SK-N-SH (cell line): ENCODE measurements around the gene MAGI2. TPM values are rescaled to one million over a fixed set of nuclear protein-coding genes. Genes with fewer than 3 reads are reported as not detected.

Experiments
- CTCF ChIA-PET: fragments of 300-600, 350-600 bp; formaldehyde crosslinking; extraction: SDS; loops from one replicate; lab custom pipeline; 2021; lab: Yijun Ruan, JAX
- POLR2A ChIA-PET: fragments of 350-600 bp; sonication (Branson Sonifier 250); formaldehyde crosslinking; extraction: SDS; loops from one replicate; lab custom pipeline; 2020; ENCODE audit warnings: antibody characterized with exemption, inconsistent platforms; lab: Yijun Ruan, JAX
- DNase-seq: peaks from one replicate; pipeline ENCODE4 v3.0.0; 2012
- H2AFZ ChIP-seq: fragments of 200-600 bp; sonication (generic); 2 replicates; pipeline ENCODE4 v1.8.1; 2016; ENCODE audit warnings: antibody characterized with exemption, mild to moderate bottlenecking, low read depth
- H3F3A ChIP-seq: fragments of 200-600 bp; sonication (generic); replicated peaks from 2 replicates; pipeline ENCODE3; 2016; ENCODE audit warnings: antibody characterized with exemption, mild to moderate bottlenecking; ENCODE audit not compliant: insufficient read depth
- H3K27ac ChIP-seq, 2 experiments: fragments of 200-500 bp in 1 of 2; fragments of 200-600 bp in 1 of 2; sonication (Bioruptor generic) in 1 of 2; sonication (generic), shearing (Covaris generic) in 1 of 2; 2 replicates each; pipeline versions ENCODE4 v1.5.1 to v1.6.1; 2014 to 2016; ENCODE audit warnings: low read depth in 2 of 2, inconsistent platforms in 1 of 2, low read length in 1 of 2, mild to moderate bottlenecking in 1 of 2, mixed read lengths in 1 of 2
- H3K27me3 ChIP-seq: fragments of 200-600 bp; sonication (generic), shearing (Covaris generic); 2 replicates; pipeline ENCODE4 v1.6.1; 2016; ENCODE audit warnings: mixed run types; ENCODE audit not compliant: insufficient read depth
- H3K36me3 ChIP-seq, 2 experiments: fragments of 200-500 bp in 1 of 2; fragments of 200-600 bp in 1 of 2; sonication (Bioruptor generic) in 1 of 2; sonication (generic) in 1 of 2; replicated peaks in 1 of 2; 2 replicates each; pipeline versions ENCODE3 to v1.5.1; 2014 to 2016; ENCODE audit warnings: low read length in 1 of 2, mild to moderate bottlenecking in 1 of 2; ENCODE audit not compliant: insufficient read depth in 2 of 2, control insufficient read depth in 1 of 2
- H3K4me1 ChIP-seq, 2 experiments: fragments of 200-500 bp in 1 of 2; fragments of 200-600 bp in 1 of 2; sonication (Bioruptor generic) in 1 of 2; sonication (generic), shearing (Covaris generic) in 1 of 2; 2 replicates each; pipeline versions ENCODE4 v1.5.1 to v1.6.1; 2014 to 2016; ENCODE audit warnings: low read depth in 1 of 2, low read length in 1 of 2, mixed run types in 1 of 2; ENCODE audit not compliant: insufficient read depth in 2 of 2, control insufficient read depth in 1 of 2
- H3K4me2 ChIP-seq: fragments of 200-600 bp; sonication (generic), shearing (Covaris generic); 2 replicates; pipeline ENCODE4 v1.6.1; 2017; ENCODE audit warnings: mixed run types
- H3K4me3 ChIP-seq, 2 experiments: fragments of 200-500 bp in 1 of 2; fragments of 200-600 bp in 1 of 2; sonication (Bioruptor generic) in 1 of 2; sonication (generic), shearing (Covaris generic) in 1 of 2; 2 replicates each; pipeline versions ENCODE4 v1.5.1 to v1.8.1; 2014 to 2016; ENCODE audit warnings: low read depth in 2 of 2, inconsistent platforms in 1 of 2, low read length in 1 of 2, mild to moderate bottlenecking in 1 of 2, mixed read lengths in 1 of 2, moderate library complexity in 1 of 2
- H3K79me2 ChIP-seq: fragments of 200-600 bp; sonication (generic); 2 replicates; pipeline ENCODE4 v1.8.1; 2017; ENCODE audit warnings: mild to moderate bottlenecking; ENCODE audit not compliant: insufficient read depth
- H3K9ac ChIP-seq: fragments of 200-600 bp; sonication (generic); 2 replicates; pipeline ENCODE4 v1.6.1; 2017; ENCODE audit warnings: mixed run types
- H3K9me2 ChIP-seq: fragments of 200-600 bp; sonication (generic); 2 replicates; pipeline ENCODE4 v1.6.1; 2017; ENCODE audit warnings: mixed run types
- H3K9me3 ChIP-seq: fragments of 200-600 bp; sonication (generic); 2 replicates; pipeline ENCODE4 v1.6.1; 2017; ENCODE audit warnings: mixed run types, mild to moderate bottlenecking, moderate library complexity
- H4K20me1 ChIP-seq: fragments of 200-600 bp; sonication (generic); 2 replicates; pipeline ENCODE4 v1.6.1; 2017; ENCODE audit warnings: mild to moderate bottlenecking, mixed run types; ENCODE audit not compliant: insufficient read depth
- EP300 ChIP-seq, 2 experiments: IDR thresholded peaks; 2 replicates each; pipeline versions ENCODE4 v1.4.0 to v1.6.1; 2012; ENCODE audit warnings: borderline replicate concordance in 1 of 2, low read depth in 1 of 2, low read length in 1 of 2
- FOSL2 ChIP-seq: IDR thresholded peaks from 2 replicates; pipeline ENCODE4 v1.4.0; 2012; ENCODE audit warnings: low read depth, mild to moderate bottlenecking, moderate library complexity, borderline replicate concordance
- FOXM1 ChIP-seq: IDR thresholded peaks from 2 replicates; pipeline ENCODE4 v1.4.0; 2012; ENCODE audit warnings: low read depth, mild to moderate bottlenecking
- IRF3 ChIP-seq: fragments of 150-350 bp; IDR thresholded peaks from 2 replicates; pipeline ENCODE4 v1.6.1; 2016; ENCODE audit warnings: mild to moderate bottlenecking, low read depth, low read length
- MEF2A ChIP-seq: IDR thresholded peaks from 2 replicates; pipeline ENCODE4 v1.4.0; 2012; ENCODE audit warnings: low read depth, borderline replicate concordance
- MXI1 ChIP-seq: IDR thresholded peaks from 2 replicates; pipeline ENCODE4 v1.6.1; 2012; ENCODE audit warnings: mild to moderate bottlenecking, low read depth, low read length, improper control_type of control experiment
- NFIC ChIP-seq: IDR thresholded peaks from 2 replicates; pipeline ENCODE4 v1.4.0; 2012; ENCODE audit warnings: borderline replicate concordance
- RAD21 ChIP-seq: IDR thresholded peaks from 2 replicates; pipeline ENCODE4 v1.6.1; 2012; ENCODE audit warnings: mild to moderate bottlenecking, low read length
- RCOR1 ChIP-seq: fragments of 150-350 bp; IDR thresholded peaks from 2 replicates; pipeline ENCODE4 v1.6.1; 2017; ENCODE audit warnings: antibody characterized with exemption, low read length
- TAF1 ChIP-seq: IDR thresholded peaks from 2 replicates; pipeline ENCODE4 v1.6.1; 2012; ENCODE audit warnings: low read depth, mild to moderate bottlenecking, low read length, moderate library complexity, borderline replicate concordance
- USF1 ChIP-seq: IDR thresholded peaks from 2 replicates; pipeline ENCODE4 v1.4.0; 2012; ENCODE audit warnings: low read depth, borderline replicate concordance
- WGBS: methylation state at CpG from one replicate; pipeline ENCODE4 v1.1.6; 2017; ENCODE audit warnings: low lambda C conversion rate; 5-methylcytosine and 5-hydroxymethylcytosine counted together
- polyA plus RNA-seq, 3 experiments: library from polyadenylated mRNA; depleted of rRNA; stranded (reverse); fragments of >200 nt; gene quantifications; 2 replicates each; pipeline ENCODE4 v1.2.3, GENCODE V29; 2012
- TF ChIP-seq, protein P1 (sequence below): fragments of 150-350 bp; IDR thresholded peaks from 2 replicates; pipeline ENCODE4 v1.6.1; 2017; ENCODE audit warnings: antibody characterized with exemption, low read length, low read depth, borderline replicate concordance

Gene MAGI2
- polyA plus RNA-seq, 1 of the 3 experiments (the other 2 are of a cell fraction): 1.1 TPM

GRCh38 chr7:78749052-78749746, 704.3 kb downstream of the MAGI2 start:
- CTCF ChIA-PET: interaction anchor here (1.2 to 1.3 kb wide), 3 partner anchors 12 to 22 kb away, joined by 3 to 4 read pairs (median 3); no protein-coding TSS in a partner anchor
- POLR2A ChIA-PET: no interaction called here
- 59% methylated on average over 5 of the region's 5 CpGs for WGBS

DNA sequence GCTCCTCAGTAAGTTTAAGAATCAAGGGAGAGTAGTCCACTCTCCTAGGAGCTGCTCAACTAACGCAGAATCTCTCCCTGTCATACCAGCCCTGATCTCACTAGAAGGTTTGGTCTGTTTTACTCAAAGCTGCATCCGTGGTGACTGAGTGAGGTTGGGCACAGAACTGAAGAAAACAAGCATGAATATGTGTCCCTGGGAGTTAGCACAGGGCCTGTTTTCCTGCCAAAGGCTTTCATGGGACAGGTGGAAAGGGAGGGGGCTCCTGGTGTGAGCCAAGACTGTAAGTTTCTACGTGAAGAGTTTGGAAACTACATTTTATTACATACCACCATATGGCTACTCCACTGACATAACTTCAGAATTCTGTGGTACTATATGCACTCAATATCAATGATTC, 705.9 kb downstream of the MAGI2 start:
- Histone ChIP-seq H3F3A (no peaks in the 10 kb centered on the region), H2AFZ (no peak overlapping the region), H3K9me3 (no peaks in the 10 kb centered on the region), H4K20me1 (no peaks in the 10 kb centered on the region), H3K27ac (no peak overlapping the region), H3K9ac (no peak overlapping the region), H3K4me1 (no peaks in the 10 kb centered on the region; a peak in 1 of 4 replicates), H3K36me3 (no peaks in the 10 kb centered on the region), H3K4me2 (no peak overlapping the region), H3K4me3 (no peak overlapping the region), H3K9me2 (no peaks in the 10 kb centered on the region), H3K27me3 (no peaks in the 10 kb centered on the region), H3K79me2 (no peaks in the 10 kb centered on the region)
- DNase-seq: no peak
- no peak for TF ChIP-seq USF1
- CTCF ChIA-PET: interaction anchor here (1.0 to 1.1 kb wide), 3 partner anchors 10 to 57 kb away, joined by 3 read pairs; no protein-coding TSS in a partner anchor
- POLR2A ChIA-PET: no interaction called here
- 65% methylated on average over 3 of the region's 3 CpGs for WGBS

More at GRCh38 chr7:78749052-78749746, 704.3 kb downstream of the MAGI2 start:
- Histone ChIP-seq H3K36me3 (no peaks in the 10 kb centered on the region), H3K9me3 (no peaks in the 10 kb centered on the region), H4K20me1 (no peaks in the 10 kb centered on the region), H2AFZ (no peak overlapping the region), H3F3A (no peaks in the 10 kb centered on the region), H3K9me2 (no peaks in the 10 kb centered on the region), H3K27me3 (no peaks in the 10 kb centered on the region), H3K9ac (no peak overlapping the region), H3K79me2 (no peaks in the 10 kb centered on the region), H3K27ac (no peak overlapping the region), H3K4me1 (no peaks in the 10 kb centered on the region; a peak in 1 of 4 replicates), H3K4me2 (no peak overlapping the region), H3K4me3 (no peak overlapping the region)
- TF ChIP-seq TAF1 (no peak), RCOR1 (no peak), MXI1 (no peak), FOSL2 (no peak)
- DNase-seq: no peak

DNA sequence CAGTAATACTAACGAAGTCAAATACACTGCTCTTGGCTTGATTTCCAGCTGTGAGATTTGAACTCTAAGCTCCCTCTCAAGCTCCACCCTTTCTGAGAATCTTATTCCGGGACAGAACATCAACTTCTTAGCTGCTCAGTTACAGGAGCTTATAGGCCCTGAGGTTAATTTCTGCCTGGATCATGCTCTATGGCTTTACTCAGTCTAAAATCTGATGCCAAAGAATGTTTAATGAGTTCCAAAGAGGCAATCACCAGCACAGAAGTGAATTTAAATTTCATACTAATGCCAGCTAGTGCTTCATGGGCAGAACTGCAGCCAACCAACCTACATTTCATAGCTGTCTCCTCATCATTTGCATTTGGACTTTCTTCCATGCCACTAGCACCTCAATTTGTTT, 707.2 kb downstream of the MAGI2 start:
- Histone ChIP-seq H2AFZ (no peak overlapping the region), H3K79me2 (no peaks in the 10 kb centered on the region), H3K27ac (no peak overlapping the region), H3K27me3 (no peaks in the 10 kb centered on the region), H3K4me2 (no peak overlapping the region), H3K36me3 (no peaks in the 10 kb centered on the region), H4K20me1 (no peaks in the 10 kb centered on the region), H3K4me3 (no peak overlapping the region), H3K9me2 (no peaks in the 10 kb centered on the region), H3K9ac (no peak overlapping the region), H3K9me3 (no peaks in the 10 kb centered on the region), H3K4me1 (no peaks in the 10 kb centered on the region; a peak in 1 of 4 replicates), H3F3A (no peaks in the 10 kb centered on the region)
- TF ChIP-seq IRF3 (no peak), FOXM1 (no peak), RCOR1 (no peak), NFIC (no peak), EP300 (IDR thresholded peaks at IDR 0.05; ENCODE audit: borderline replicate concordance in 1 of 2, low read depth in 1 of 2, low read length in 1 of 2) (no peak), MEF2A (no peak), RAD21 (no peak)
- TF ChIP-seq, protein P1, sequence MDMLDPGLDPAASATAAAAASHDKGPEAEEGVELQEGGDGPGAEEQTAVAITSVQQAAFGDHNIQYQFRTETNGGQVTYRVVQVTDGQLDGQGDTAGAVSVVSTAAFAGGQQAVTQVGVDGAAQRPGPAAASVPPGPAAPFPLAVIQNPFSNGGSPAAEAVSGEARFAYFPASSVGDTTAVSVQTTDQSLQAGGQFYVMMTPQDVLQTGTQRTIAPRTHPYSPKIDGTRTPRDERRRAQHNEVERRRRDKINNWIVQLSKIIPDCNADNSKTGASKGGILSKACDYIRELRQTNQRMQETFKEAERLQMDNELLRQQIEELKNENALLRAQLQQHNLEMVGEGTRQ: no peak
- 85% methylated on average over 2 of the region's 2 CpGs for WGBS
- POLR2A ChIA-PET: no interaction called here
- CTCF ChIA-PET: interaction anchor here (0.8 to 1.5 kb wide), 6 partner anchors 9 to 58 kb away, joined by 3 to 6 read pairs (median 3); no protein-coding TSS in a partner anchor
- DNase-seq: no peak
